HepG2 (cell line): ENCODE measurements around the gene MTHFS. TPM values are rescaled to one million over a fixed set of nuclear protein-coding genes. Genes with fewer than 3 reads are reported as not detected.

Experiments used
- ATAC-seq: fragments of 200-7000 bp; cut with Tn5 transposase; 3 replicates; pipeline ENCODE4 v1.9.1; 2020; ENCODE audit warnings: mild to moderate bottlenecking, moderate library complexity
- BruUV-seq: library from RNA; stranded (reverse); fragments of 400-500 nt; replicated peaks from 2 replicates; lab custom pipeline; 2021; lab: Mats Ljungman, UMichigan
- CTCF ChIA-PET: fragments of 300-600 bp; formaldehyde crosslinking; extraction: SDS; loops from one replicate; lab custom pipeline; 2021; ENCODE audit warnings: low total read pairs, inconsistent platforms, low intra/inter-chr PET ratio; lab: Yijun Ruan, JAX
- POLR2A ChIA-PET: fragments of 350-600 bp; sonication (Branson Sonifier 250); formaldehyde crosslinking; loops from one replicate; lab custom pipeline; 2020; ENCODE audit warnings: antibody characterized with exemption, inconsistent platforms; lab: Yijun Ruan, JAX
- DNase-seq: peaks from one replicate; pipeline ENCODE4 v3.0.0-alpha.2; 2015; ENCODE audit warnings: low spot score
- FAIRE-seq: peaks from 3 replicates; lab custom pipeline; 2011; peaks lifted over from hg19 to GRCh38; lab: Jason Lieb, UNC
- H2AFZ ChIP-seq: one replicate; pipeline ENCODE4 v1.6.1; 2011; ENCODE audit warnings: low read length, inconsistent platforms
- H3K27ac ChIP-seq: fragments of 300-600 bp; 3 replicates; pipeline ENCODE4 v1.8.0; 2011; ENCODE audit warnings: mixed run types, mild to moderate bottlenecking, mixed read lengths, low read length, inconsistent platforms; ENCODE audit not compliant: insufficient read depth; ENCODE audit errors: extremely low read length
- H3K27me3 ChIP-seq, 2 experiments: fragments of 200-600 bp in 1 of 2; 2 replicates in 1 of 2; 3 replicates in 1 of 2; pipeline versions ENCODE4 v1.6.0 to v1.8.0; 2011; ENCODE audit warnings: low read length in 2 of 2, mild to moderate bottlenecking in 2 of 2, moderate library complexity in 2 of 2, inconsistent platforms in 1 of 2; ENCODE audit not compliant: insufficient read depth in 2 of 2, control insufficient read depth in 1 of 2
- H3K36me3 ChIP-seq, 2 experiments: fragments of 200-600 bp in 1 of 2; replicated peaks in 1 of 2; 2 replicates in 1 of 2; 3 replicates in 1 of 2; pipeline versions ENCODE4 v1.5.1 to v1.8.0; 2011; ENCODE audit warnings: low read length in 2 of 2, inconsistent platforms in 1 of 2; ENCODE audit not compliant: insufficient read depth in 2 of 2, control insufficient read depth in 1 of 2
- H3K4me1 ChIP-seq: 2 replicates; pipeline ENCODE4 v1.5.1; 2012; ENCODE audit warnings: low read length, inconsistent platforms; ENCODE audit not compliant: insufficient read depth
- H3K4me2 ChIP-seq: 2 replicates; pipeline ENCODE4 v1.6.0; 2011; ENCODE audit warnings: low read depth, low read length, inconsistent platforms
- H3K4me3 ChIP-seq, 3 experiments: fragments of 200-600 bp in 1 of 3; sonication (generic), shearing (Covaris generic) in 1 of 3; replicated peaks in 1 of 3; 2 replicates each; pipeline ENCODE4 v1.5.1; 2011 to 2016; ENCODE audit warnings: low read length in 3 of 3, inconsistent platforms in 2 of 3, low read depth in 2 of 3, mild to moderate bottlenecking in 2 of 3, control low read depth in 1 of 3, mixed read lengths in 1 of 3; ENCODE audit not compliant: insufficient read depth in 1 of 3
- H3K79me2 ChIP-seq: one replicate; pipeline ENCODE4 v1.6.1; 2011; ENCODE audit warnings: low read length, inconsistent platforms; ENCODE audit not compliant: insufficient read depth
- H3K9ac ChIP-seq: 2 replicates; pipeline ENCODE4 v1.6.0; 2011; ENCODE audit warnings: mild to moderate bottlenecking, low read depth, low read length, inconsistent platforms; ENCODE audit not compliant: insufficient read depth
- H3K9me3 ChIP-seq: 2 replicates; pipeline ENCODE4 v1.5.1; 2012; ENCODE audit warnings: mild to moderate bottlenecking, low read length
- H4K20me1 ChIP-seq: 2 replicates; pipeline ENCODE4 v1.6.0; 2011; ENCODE audit warnings: inconsistent platforms, mild to moderate bottlenecking, low read length, moderate library complexity; ENCODE audit not compliant: insufficient read depth
- AGO2 ChIP-seq: fragments of 200-400 bp; formaldehyde crosslinking; optimal IDR thresholded peaks from 2 replicates; pipeline ENCODE3; 2017; ENCODE audit warnings: mild to moderate bottlenecking, low read depth, low read length, moderate library complexity
- ARID2 ChIP-seq: sonication (generic); formaldehyde crosslinking; IDR thresholded peaks from 2 replicates; pipeline ENCODE4 v1.8.1; 2022; ENCODE audit warnings: mild to moderate bottlenecking, missing genetic modification reagents, borderline replicate concordance
- ATAD3A ChIP-seq: sonication (generic); formaldehyde crosslinking; IDR thresholded peaks from 2 replicates; pipeline ENCODE4 v1.4.0; 2020; ENCODE audit warnings: missing genetic modification reagents
- CEBPG ChIP-seq: IDR thresholded peaks from 2 replicates; pipeline ENCODE4 v1.6.1; 2016
- HOXA7 ChIP-seq: sonication (generic); formaldehyde crosslinking; IDR thresholded peaks from 2 replicates; pipeline ENCODE4 v1.8.1; 2022; ENCODE audit warnings: mild to moderate bottlenecking, missing genetic modification reagents, moderate library complexity
- JARID2 ChIP-seq: sonication (generic); formaldehyde crosslinking; IDR thresholded peaks from 2 replicates; pipeline ENCODE4 v1.8.1; 2023; ENCODE audit warnings: missing genetic modification reagents, inconsistent platforms; ENCODE audit not compliant: insufficient replicate concordance
- KAT2B ChIP-seq: fragments of 150-350 bp; IDR thresholded peaks from 2 replicates; pipeline ENCODE4 v1.6.1; 2014; ENCODE audit warnings: low read depth, low read length, borderline replicate concordance
- MAF1 ChIP-seq: sonication (generic); formaldehyde crosslinking; IDR thresholded peaks from 2 replicates; pipeline ENCODE4 v1.5.0; 2020; ENCODE audit warnings: missing genetic modification reagents, borderline replicate concordance
- MXD3 ChIP-seq: IDR thresholded peaks from 2 replicates; pipeline ENCODE4 v1.6.1; 2016; ENCODE audit warnings: mild to moderate bottlenecking, missing biosample characterization, missing genetic modification reagents
- NFIB ChIP-seq: sonication (generic); formaldehyde crosslinking; IDR thresholded peaks from 2 replicates; pipeline ENCODE4 v1.9.0; 2021; ENCODE audit warnings: missing genetic modification reagents, mild to moderate bottlenecking, borderline replicate concordance
- NR2F1 ChIP-seq, 2 experiments: fragments of 450-650 bp in 1 of 2; formaldehyde crosslinking in 1 of 2; IDR thresholded peaks; 2 replicates each; pipeline versions ENCODE4 v1.5.0 to v1.6.1; 2016 to 2020; ENCODE audit warnings: mild to moderate bottlenecking in 1 of 2, missing compliant biosample characterization in 1 of 2, missing genetic modification reagents in 1 of 2, moderate library complexity in 1 of 2
- SPEN ChIP-seq: sonication (generic); formaldehyde crosslinking; IDR thresholded peaks from 2 replicates; pipeline ENCODE4 v1.5.1; 2020; ENCODE audit warnings: low read depth, mild to moderate bottlenecking, missing genetic modification reagents
- ZBTB4 ChIP-seq: sonication (generic); formaldehyde crosslinking; IDR thresholded peaks from 2 replicates; pipeline ENCODE4 v1.4.0; 2020; ENCODE audit warnings: missing genetic modification reagents, mild to moderate bottlenecking, borderline replicate concordance
- ZNF367 ChIP-seq: sonication (generic); formaldehyde crosslinking; IDR thresholded peaks from 2 replicates; pipeline ENCODE4 v1.4.0; 2020; ENCODE audit warnings: missing genetic modification reagents, borderline replicate concordance
- ZNF619 ChIP-seq: sonication (generic); formaldehyde crosslinking; IDR thresholded peaks from 2 replicates; pipeline ENCODE4 v1.4.0; 2020; ENCODE audit warnings: mild to moderate bottlenecking, missing genetic modification reagents
- ZNF776 ChIP-seq: sonication (generic); formaldehyde crosslinking; IDR thresholded peaks from 2 replicates; pipeline ENCODE4 v1.4.0; 2020; ENCODE audit warnings: mild to moderate bottlenecking, missing genetic modification reagents
- ZNF841 ChIP-seq: sonication (generic); formaldehyde crosslinking; IDR thresholded peaks from 2 replicates; pipeline ENCODE4 v1.8.1; 2023; ENCODE audit warnings: missing genetic modification reagents, borderline replicate concordance
- WGBS: methylation state at CpG from one replicate; pipeline ENCODE4 v1.1.6; 2017; ENCODE audit warnings: low lambda C conversion rate; 5-methylcytosine and 5-hydroxymethylcytosine counted together
- in situ Hi-C: cut with HindIII; loops from 2 replicates; pipeline ENCODE4 v1.10.0; 2017; ENCODE audit warnings: low pct_unique_long_range_greater_than_20kb; ENCODE audit not compliant: extremely low pct_ligation_motif_present
- intact Hi-C: fragments of 100-400 bp; cut with micrococcal nuclease; formaldehyde crosslinking; loops from one replicate; pipeline ENCODE4 v1.10.0; 2022; ENCODE audit not compliant: unreplicated experiment
- polyA plus RNA-seq, 8 experiments: library from polyadenylated mRNA; depleted of rRNA in 3 of 8; stranded (reverse) in 7 of 8; unstranded in 1 of 8; fragments of >200 nt; fragmentation: Illumina TruSeq in 4 of 8; extraction: Trizol in 4 of 8; gene quantifications; 2 replicates each; pipeline versions ENCODE4 v1.2.1 to v1.2.3, GENCODE V29; 2011 to 2016; ENCODE audit warnings: low read depth in 4 of 8, missing spikeins in 1 of 8, mixed read lengths in 1 of 8; ENCODE audit not compliant: insufficient read depth in 1 of 8
- total RNA-seq, 5 experiments: library from RNA; depleted of rRNA; stranded (reverse); fragments of >200 nt; fragmentation: Illumina TruSeq; extraction: Trizol; gene quantifications; 2 replicates each; pipeline ENCODE4 v1.2.3, GENCODE V29; 2016; ENCODE audit warnings: low read depth in 1 of 5
- TF ChIP-seq, protein P1 (sequence below): sonication (generic); formaldehyde crosslinking; IDR thresholded peaks from 2 replicates; pipeline ENCODE4 v1.4.0; 2020; ENCODE audit warnings: missing genetic modification reagents

Gene MTHFS
- total and polyA plus RNA-seq, 2 of the 13 experiments (the other 11 are each of a cell fraction or from before 2014, with no cell fraction given) = 37.0 to 49.7 TPM

- TF ChIP-seq ZNF776 (CRISPR knock-in tag) (no peak), ZNF367 (CRISPR knock-in tag) (no peak), HOXA7 (CRISPR knock-in tag) (no peak), MAF1 (no peak), JARID2 (no peak), CEBPG (no peak), AGO2 (no peak), ATAD3A (CRISPR knock-in tag) (no peak)
These were observed 32.9 kb downstream of the MTHFS start (continued) for GRCh38 chr15:79863886-79864285.

GRCh38 chr15:79862191-79862590 is 34.6 kb downstream of the MTHFS start:
- no TSS peak for BruUV-seq
- Histone ChIP-seq H3K4me2 (no peak overlapping the region), H3K79me2 (peaks cover 3% of the 10 kb centered on the region), H3K9me3 (no peaks in the 10 kb centered on the region), H3K9ac (no peak overlapping the region), H4K20me1 (no peaks in the 10 kb centered on the region), H3K27me3 (no peaks in the 10 kb centered on the region), H3K4me1 (peaks cover 7% of the 10 kb centered on the region), H3K27ac (no peak overlapping the region), H2AFZ (no peak overlapping the region), H3K36me3 (peaks cover 7 to 32% of the 10 kb centered on the region in 2 experiments; a peak in 4 of 5 replicates), H3K4me3 (no peak overlapping the region)
- no peak for TF ChIP-seq ZBTB4 (CRISPR knock-in tag)
- TF ChIP-seq SPEN (CRISPR knock-in tag) = no peak
- no peak for TF ChIP-seq NFIB (CRISPR knock-in tag)
- TF ChIP-seq ZNF841 (CRISPR knock-in tag) = no peak
- TF ChIP-seq KAT2B = no peak
- TF ChIP-seq, protein P1, sequence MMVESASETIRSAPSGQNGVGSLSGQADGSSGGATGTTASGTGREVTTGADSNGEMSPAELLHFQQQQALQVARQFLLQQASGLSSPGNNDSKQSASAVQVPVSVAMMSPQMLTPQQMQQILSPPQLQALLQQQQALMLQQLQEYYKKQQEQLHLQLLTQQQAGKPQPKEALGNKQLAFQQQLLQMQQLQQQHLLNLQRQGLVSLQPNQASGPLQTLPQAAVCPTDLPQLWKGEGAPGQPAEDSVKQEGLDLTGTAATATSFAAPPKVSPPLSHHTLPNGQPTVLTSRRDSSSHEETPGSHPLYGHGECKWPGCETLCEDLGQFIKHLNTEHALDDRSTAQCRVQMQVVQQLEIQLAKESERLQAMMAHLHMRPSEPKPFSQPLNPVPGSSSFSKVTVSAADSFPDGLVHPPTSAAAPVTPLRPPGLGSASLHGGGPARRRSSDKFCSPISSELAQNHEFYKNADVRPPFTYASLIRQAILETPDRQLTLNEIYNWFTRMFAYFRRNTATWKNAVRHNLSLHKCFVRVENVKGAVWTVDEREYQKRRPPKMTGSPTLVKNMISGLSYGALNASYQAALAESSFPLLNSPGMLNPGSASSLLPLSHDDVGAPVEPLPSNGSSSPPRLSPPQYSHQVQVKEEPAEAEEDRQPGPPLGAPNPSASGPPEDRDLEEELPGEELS (CRISPR knock-in tag) = no peak
- TF ChIP-seq ATAD3A (CRISPR knock-in tag) = no peak
- TF ChIP-seq ARID2 (CRISPR knock-in tag) = no peak
- TF ChIP-seq NR2F1 (CRISPR knock-in tag; IDR thresholded peaks at IDR 0.05) = no peak
- no peak for TF ChIP-seq ZNF619
- TF ChIP-seq MXD3 (CRISPR knock-in tag) = no peak
- FAIRE-seq = no peak
- in situ Hi-C loops = no loop called here
- intact Hi-C loops = no loop called here
- ChIA-PET CTCF (no interaction called here), POLR2A (no interaction called here)
- DNase-seq = no peak
- 91% methylated on average over 1 of the region's 1 CpG for WGBS
- ATAC-seq = no peak
